Mesothelial cell of epicardium (in vitro differentiated cells): ENCODE results near the gene RNPS1. TPM values are rescaled to one million over a fixed set of nuclear protein-coding genes. Genes with fewer than 3 reads are reported as not detected.
"Not testable (repeated sequence)": the region's sequence is repeated elsewhere in the genome, so short reads cannot be mapped to it uniquely, and the experiment has no call there.

Source experiments
- DNase-seq, 2 experiments: peaks; one replicate each; pipeline ENCODE4 v3.0.0; 2021; ENCODE audit warnings: low spot score in 2 of 2; ENCODE audit not compliant: unreplicated experiment in 2 of 2
- H3K27ac Mint-ChIP-seq: 2 replicates; pipeline ENCODE4 v1.8.0; 2021; ENCODE audit warnings: mixed read lengths
- H3K27me3 Mint-ChIP-seq: 2 replicates; pipeline ENCODE4 v1.8.0; 2021; ENCODE audit warnings: low read depth, mixed read lengths
- H3K36me3 Mint-ChIP-seq: 2 replicates; pipeline ENCODE4 v1.8.0; 2021; ENCODE audit warnings: mixed read lengths
- H3K4me1 Mint-ChIP-seq: 2 replicates; pipeline ENCODE4 v1.8.0; 2021; ENCODE audit warnings: mixed read lengths
- H3K4me3 Mint-ChIP-seq: 2 replicates; pipeline ENCODE4 v1.8.0; 2021; ENCODE audit warnings: mild to moderate bottlenecking, moderate library complexity, mixed read lengths
- H3K9me3 Mint-ChIP-seq: 2 replicates; pipeline ENCODE4 v1.8.0; 2021; ENCODE audit warnings: mixed read lengths
- CTCF ChIP-seq: fragments of 200-600 bp; sonication (generic); IDR thresholded peaks from one replicate; pipeline ENCODE4 v1.5.0; 2021; ENCODE audit warnings: antibody characterized with exemption; ENCODE audit not compliant: unreplicated experiment
- total RNA-seq: library from RNA; stranded (reverse); gene quantifications from 3 replicates; pipeline ENCODE4 v1.2.1, GENCODE V29; 2021

RNPS1 gene
- total RNA-seq, 1 donor from 2014 or later = 229 TPM

- DNase-seq = no peak
- Mint-ChIP-seq H3K36me3 (peaks cover 2% of the 10 kb centered on the region), H3K27ac (no peak overlapping the region), H3K9me3 (no peaks in the 10 kb centered on the region), H3K4me1 (peaks cover 24% of the 10 kb centered on the region), H3K27me3 (no peaks in the 10 kb centered on the region), H3K4me3 (peak overlapping the region; percentile 93)
- TF ChIP-seq CTCF = no peak
Measured at GRCh38 chr16:2270070-2270462, 2.1 kb upstream of the RNPS1 start.

GRCh38 chr16:2267505-2267912, 417 bp downstream of the RNPS1 start:
- not testable (repeated sequence) for H3K36me3 Mint-ChIP-seq, H3K9me3 Mint-ChIP-seq, H3K27me3 Mint-ChIP-seq
- H3K4me3 Mint-ChIP-seq = peak overlapping the region; percentile 93
- H3K4me1 Mint-ChIP-seq = peaks cover 28% of the 10 kb centered on the region
- DNase-seq = peak in 1 of 2 experiments; percentile 58
- H3K27ac Mint-ChIP-seq = peak overlapping the region; percentile 99

GRCh38 chr16:2266887-2267286, 1.0 kb downstream of the RNPS1 start:
- Mint-ChIP-seq H3K36me3 (peaks cover 11% of the 10 kb centered on the region), H3K27ac (peak overlapping the region; percentile 91), H3K4me1 (peaks cover 28% of the 10 kb centered on the region), H3K4me3 (peak overlapping the region; percentile 93)
- not testable (repeated sequence) for H3K27me3 Mint-ChIP-seq, DNase-seq, H3K9me3 Mint-ChIP-seq

- DNase-seq = not testable (repeated sequence)
Measured at GRCh38 chr16:2263026-2263425, 4.9 kb downstream of the RNPS1 start.

GRCh38 chr16:2260250-2260649, 7.7 kb downstream of the RNPS1 start:
- Mint-ChIP-seq H3K4me3 (no peak overlapping the region), H3K4me1 (peaks cover 5% of the 10 kb centered on the region), H3K36me3 (peaks cover 47% of the 10 kb centered on the region), H3K27me3 (no peaks in the 10 kb centered on the region), H3K9me3 (no peaks in the 10 kb centered on the region), H3K27ac (no peak overlapping the region)
- no peak for TF ChIP-seq CTCF
- DNase-seq = no peak

More at GRCh38 chr16:2263026-2263425, 4.9 kb downstream of the RNPS1 start:
- not testable (repeated sequence) for H3K9me3 Mint-ChIP-seq, H3K27me3 Mint-ChIP-seq, H3K4me3 Mint-ChIP-seq, H3K27ac Mint-ChIP-seq
- peaks cover 20% of the 10 kb centered on the region for H3K4me1 Mint-ChIP-seq
- peaks cover 29% of the 10 kb centered on the region for H3K36me3 Mint-ChIP-seq

- not testable (repeated sequence) for H3K27ac Mint-ChIP-seq, H3K27me3 Mint-ChIP-seq, H3K4me3 Mint-ChIP-seq, H3K9me3 Mint-ChIP-seq, DNase-seq, H3K4me1 Mint-ChIP-seq
- peaks cover 52% of the 10 kb centered on the region for H3K36me3 Mint-ChIP-seq
Measured at GRCh38 chr16:2258530-2258929, 9.4 kb downstream of the RNPS1 start.

GRCh38 chr16:2257726-2258125, 10.2 kb downstream of the RNPS1 start:
- no peak for TF ChIP-seq CTCF
- no peaks in the 10 kb centered on the region for H3K4me1 Mint-ChIP-seq
- peaks cover 57% of the 10 kb centered on the region for H3K36me3 Mint-ChIP-seq
- H3K4me3 Mint-ChIP-seq = no peak overlapping the region
- H3K27me3 Mint-ChIP-seq = no peaks in the 10 kb centered on the region
- no peaks in the 10 kb centered on the region for H3K9me3 Mint-ChIP-seq
- H3K27ac Mint-ChIP-seq = no peak overlapping the region
- DNase-seq = no peak

GRCh38 chr16:2256531-2257140, 11.3 kb downstream of the RNPS1 start:
- H3K9me3 Mint-ChIP-seq = no peaks in the 10 kb centered on the region
- no peak overlapping the region for H3K4me3 Mint-ChIP-seq
- H3K36me3 Mint-ChIP-seq = peaks cover 49% of the 10 kb centered on the region
- H3K27ac Mint-ChIP-seq = no peak overlapping the region
- no peaks in the 10 kb centered on the region for H3K4me1 Mint-ChIP-seq
- no peak for TF ChIP-seq CTCF
- no peaks in the 10 kb centered on the region for H3K27me3 Mint-ChIP-seq
- DNase-seq = no peak
